Body of pancreas (tissue), 4 donors: ENCODE data around the gene KIAA0232.

Source experiments
- POLR2A ChIP-seq, 3 donors: fragments of 450-650 bp; IDR thresholded peaks; one replicate each; pipeline ENCODE4 v1.6.1; 2016; ENCODE audit warnings: antibody characterized with exemption in 3 of 3, mild to moderate bottlenecking in 2 of 3
- TF ChIP-seq, protein P1 (sequence below), 7 experiments: fragments of 450-650 bp in 4 of 7; fragments of 200-600 bp in 3 of 7; sonication (generic) in 3 of 7; IDR thresholded peaks; one replicate each; pipeline ENCODE4 v1.5.1; 2016 to 2019; ENCODE audit warnings: antibody characterized with exemption in 7 of 7

DNA sequence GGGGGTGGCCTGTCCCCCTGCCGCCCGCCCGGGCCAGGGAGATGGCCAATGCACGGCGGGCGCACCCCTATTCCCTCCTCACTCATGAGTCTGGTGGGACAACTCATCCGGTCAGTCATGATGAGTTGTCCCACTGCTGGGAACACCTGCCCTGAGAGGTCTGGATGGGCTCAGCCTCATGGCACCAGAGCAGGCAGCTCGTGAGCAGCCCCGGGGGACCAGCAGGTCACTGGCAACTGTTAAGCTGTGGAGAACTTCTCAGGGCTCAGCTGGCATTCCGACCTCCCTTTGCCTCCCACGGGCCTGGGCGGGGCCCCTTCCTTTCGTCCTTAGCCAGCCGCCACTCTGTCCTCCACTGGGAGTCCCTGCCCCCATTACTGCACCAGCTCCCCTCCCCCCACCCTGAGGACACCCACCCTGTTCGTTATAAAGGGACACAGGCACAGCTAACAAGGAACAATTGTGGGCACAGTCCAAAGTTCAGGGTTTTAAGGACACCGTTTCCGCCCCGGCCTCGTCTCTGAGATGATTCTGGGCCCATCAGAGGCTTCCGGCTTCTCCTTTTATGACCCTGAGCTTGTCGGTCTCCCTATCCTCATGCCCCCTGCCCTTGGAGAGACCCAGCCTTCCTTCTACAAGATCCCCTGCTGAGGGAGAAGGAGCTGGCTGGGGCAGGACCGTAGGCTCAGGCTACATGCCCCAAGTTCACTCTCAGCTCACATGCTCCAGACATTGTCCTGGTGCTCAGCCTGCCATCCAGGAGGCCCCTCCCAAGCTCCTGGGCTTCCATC is 14.6 kb upstream of the KIAA0232 start:
- TF ChIP-seq, protein P1, sequence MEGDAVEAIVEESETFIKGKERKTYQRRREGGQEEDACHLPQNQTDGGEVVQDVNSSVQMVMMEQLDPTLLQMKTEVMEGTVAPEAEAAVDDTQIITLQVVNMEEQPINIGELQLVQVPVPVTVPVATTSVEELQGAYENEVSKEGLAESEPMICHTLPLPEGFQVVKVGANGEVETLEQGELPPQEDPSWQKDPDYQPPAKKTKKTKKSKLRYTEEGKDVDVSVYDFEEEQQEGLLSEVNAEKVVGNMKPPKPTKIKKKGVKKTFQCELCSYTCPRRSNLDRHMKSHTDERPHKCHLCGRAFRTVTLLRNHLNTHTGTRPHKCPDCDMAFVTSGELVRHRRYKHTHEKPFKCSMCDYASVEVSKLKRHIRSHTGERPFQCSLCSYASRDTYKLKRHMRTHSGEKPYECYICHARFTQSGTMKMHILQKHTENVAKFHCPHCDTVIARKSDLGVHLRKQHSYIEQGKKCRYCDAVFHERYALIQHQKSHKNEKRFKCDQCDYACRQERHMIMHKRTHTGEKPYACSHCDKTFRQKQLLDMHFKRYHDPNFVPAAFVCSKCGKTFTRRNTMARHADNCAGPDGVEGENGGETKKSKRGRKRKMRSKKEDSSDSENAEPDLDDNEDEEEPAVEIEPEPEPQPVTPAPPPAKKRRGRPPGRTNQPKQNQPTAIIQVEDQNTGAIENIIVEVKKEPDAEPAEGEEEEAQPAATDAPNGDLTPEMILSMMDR (IDR thresholded peaks at IDR 0.05), result no peak
- TF ChIP-seq POLR2A (IDR thresholded peaks at IDR 0.05), result no peak
